Activated naive CD8-positive, alpha-beta T cell (primary cell): ENCODE results near the gene MAP2K4.

Experiments
- H3K27ac Mint-ChIP-seq: one replicate; pipeline ENCODE4 v1.8.0; 2021; ENCODE audit warnings: mixed read lengths
- H3K27me3 Mint-ChIP-seq: one replicate; pipeline ENCODE4 v1.8.0; 2021; ENCODE audit warnings: mixed read lengths
- H3K36me3 Mint-ChIP-seq: one replicate; pipeline ENCODE4 v1.8.0; 2021; ENCODE audit warnings: mixed read lengths
- H3K4me1 Mint-ChIP-seq: one replicate; pipeline ENCODE4 v1.8.0; 2021; ENCODE audit warnings: low read depth, mixed read lengths
- H3K4me3 Mint-ChIP-seq: one replicate; pipeline ENCODE4 v1.8.0; 2021; ENCODE audit warnings: mild to moderate bottlenecking, mixed read lengths
- H3K9me3 Mint-ChIP-seq: one replicate; pipeline ENCODE4 v1.8.0; 2021; ENCODE audit warnings: low read depth, mixed read lengths

Gene MAP2K4

DNA sequence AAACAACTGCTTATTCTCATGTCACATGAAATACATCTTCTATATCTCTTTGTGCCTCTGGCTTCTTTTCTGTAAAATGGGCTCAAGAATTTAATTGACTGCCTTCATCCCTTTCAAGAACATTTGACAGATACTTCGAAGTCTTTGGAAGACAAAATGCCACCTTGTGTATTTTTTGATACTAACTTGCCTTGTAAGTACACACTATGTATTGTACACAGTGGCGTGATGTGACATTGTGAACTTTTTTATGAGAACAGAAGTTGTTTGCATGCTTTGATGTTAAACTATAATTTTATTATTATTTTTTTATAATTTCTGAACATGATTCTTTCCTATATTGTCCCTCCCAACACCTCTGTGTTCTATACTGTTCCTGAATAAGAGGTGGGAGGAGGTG is 73.7 kb downstream of the MAP2K4 start:
- Mint-ChIP-seq H3K9me3 (no peaks in the 10 kb centered on the region), H3K4me3 (no peak overlapping the region), H3K36me3 (peaks cover 30% of the 10 kb centered on the region), H3K27ac (no peak overlapping the region), H3K27me3 (no peaks in the 10 kb centered on the region), H3K4me1 (peaks cover 10% of the 10 kb centered on the region)

DNA sequence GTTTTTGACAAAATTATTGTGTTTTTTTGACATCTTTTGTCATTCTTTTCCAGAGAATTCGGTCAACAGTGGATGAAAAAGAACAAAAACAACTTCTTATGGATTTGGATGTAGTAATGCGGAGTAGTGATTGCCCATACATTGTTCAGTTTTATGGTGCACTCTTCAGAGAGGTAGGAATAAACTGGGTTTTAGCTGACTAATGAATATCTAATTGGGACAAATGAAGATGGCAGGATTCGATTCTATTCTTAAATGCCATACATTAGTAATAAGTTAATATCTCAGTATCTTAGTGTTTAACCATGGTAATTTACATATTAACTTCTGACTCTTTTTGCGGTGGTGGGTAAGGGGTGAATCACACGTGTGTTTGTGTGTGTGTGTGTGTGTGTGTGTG is 74.8 kb downstream of the MAP2K4 start:
- no peaks in the 10 kb centered on the region for H3K27me3 Mint-ChIP-seq
- peaks cover 28% of the 10 kb centered on the region for H3K36me3 Mint-ChIP-seq
- no peaks in the 10 kb centered on the region for H3K9me3 Mint-ChIP-seq
- H3K4me1 Mint-ChIP-seq: peaks cover 7% of the 10 kb centered on the region
- no peak overlapping the region for H3K27ac Mint-ChIP-seq
- no peak overlapping the region for H3K4me3 Mint-ChIP-seq

DNA sequence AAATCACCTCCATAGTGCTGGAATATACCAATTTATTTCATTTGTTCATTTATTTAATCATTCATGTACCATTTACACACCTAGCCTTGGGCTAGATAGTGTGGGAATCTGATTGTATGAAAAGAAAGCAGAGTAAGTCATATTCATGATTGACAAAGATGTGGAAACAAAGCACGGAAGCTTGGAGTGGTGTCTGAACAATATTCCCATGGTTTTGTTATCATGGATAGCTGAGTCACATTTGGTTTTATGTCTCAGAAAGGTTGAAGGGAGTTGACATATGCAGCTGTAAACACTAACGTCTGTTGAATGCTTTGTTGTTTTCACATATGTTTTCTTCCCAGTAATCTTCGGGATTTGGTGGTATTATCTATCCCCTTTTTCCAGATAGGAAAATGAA is 76.6 kb downstream of the MAP2K4 start:
- no peaks in the 10 kb centered on the region for H3K27me3 Mint-ChIP-seq
- no peak overlapping the region for H3K27ac Mint-ChIP-seq
- H3K9me3 Mint-ChIP-seq: no peaks in the 10 kb centered on the region
- H3K4me1 Mint-ChIP-seq: peaks cover 6% of the 10 kb centered on the region
- H3K4me3 Mint-ChIP-seq: no peak overlapping the region
- peaks cover 31% of the 10 kb centered on the region for H3K36me3 Mint-ChIP-seq

DNA sequence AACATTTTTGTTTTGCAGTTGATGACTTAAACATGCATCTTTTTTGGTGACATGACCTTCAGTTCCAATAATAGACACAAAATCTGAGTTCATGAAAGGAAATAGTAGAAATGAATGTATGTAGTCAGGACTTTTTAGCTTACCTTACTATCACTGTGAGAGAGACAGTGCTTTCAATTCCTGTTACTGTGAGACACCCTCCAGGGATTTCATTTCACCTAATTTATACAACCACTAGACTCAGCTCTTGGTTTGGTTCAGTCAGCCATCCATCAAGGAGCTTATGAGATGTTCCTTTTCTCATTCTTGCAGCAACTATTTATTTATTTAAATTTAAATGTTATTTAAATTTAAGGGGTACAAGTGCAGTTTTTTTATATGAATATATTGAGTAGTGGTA is 77.9 kb downstream of the MAP2K4 start:
- Mint-ChIP-seq H3K36me3 (peaks cover 33% of the 10 kb centered on the region), H3K27me3 (no peaks in the 10 kb centered on the region), H3K4me3 (no peak overlapping the region), H3K4me1 (peaks cover 8% of the 10 kb centered on the region), H3K9me3 (no peaks in the 10 kb centered on the region), H3K27ac (no peak overlapping the region)

DNA sequence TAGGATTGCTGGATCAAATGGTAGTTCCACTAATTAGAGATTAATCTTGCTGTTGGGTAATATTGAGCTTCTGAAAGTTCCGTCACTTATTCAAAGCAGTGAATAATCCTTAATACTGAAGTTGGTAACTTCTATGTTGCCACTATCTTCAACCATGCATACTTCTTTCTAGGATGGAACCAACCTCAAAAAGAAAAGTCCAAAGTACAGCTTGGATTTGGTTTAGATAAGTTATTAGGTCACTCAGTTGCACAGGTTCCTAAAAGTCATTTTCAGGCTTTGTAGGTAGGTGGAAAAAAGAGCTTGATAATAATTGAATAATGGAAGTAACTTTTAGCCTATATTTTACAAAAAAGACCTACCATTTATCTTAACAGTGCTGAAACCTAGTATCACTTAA is 78.7 kb downstream of the MAP2K4 start:
- Mint-ChIP-seq H3K27ac (no peak overlapping the region), H3K36me3 (peaks cover 31% of the 10 kb centered on the region), H3K4me1 (peaks cover 11% of the 10 kb centered on the region), H3K9me3 (no peaks in the 10 kb centered on the region), H3K27me3 (no peaks in the 10 kb centered on the region), H3K4me3 (no peak overlapping the region)

DNA sequence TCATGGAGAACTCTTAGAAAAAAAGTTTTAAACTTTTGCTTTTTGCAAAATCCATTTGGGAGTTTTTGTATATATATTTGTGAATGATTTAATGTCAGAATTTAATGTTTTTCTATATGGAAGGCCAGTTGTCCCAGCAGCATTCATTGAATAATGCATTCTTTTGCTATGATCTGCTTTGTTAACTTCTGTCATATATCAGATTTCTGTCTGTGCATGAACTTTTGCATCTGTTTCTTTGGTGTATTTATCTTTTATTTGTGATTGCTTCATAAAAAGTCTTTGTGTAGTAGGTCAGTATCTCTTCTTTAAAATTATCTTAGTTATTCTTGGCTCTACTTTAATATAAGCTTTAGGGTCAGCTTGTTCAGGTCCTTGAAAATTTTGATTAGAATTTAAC is 84.2 kb downstream of the MAP2K4 start:
- peaks cover 18% of the 10 kb centered on the region for H3K36me3 Mint-ChIP-seq
- H3K4me1 Mint-ChIP-seq: peaks cover 16% of the 10 kb centered on the region
- H3K9me3 Mint-ChIP-seq: no peaks in the 10 kb centered on the region
- H3K27ac Mint-ChIP-seq: no peak overlapping the region
- H3K27me3 Mint-ChIP-seq: no peaks in the 10 kb centered on the region
- H3K4me3 Mint-ChIP-seq: no peak overlapping the region

DNA sequence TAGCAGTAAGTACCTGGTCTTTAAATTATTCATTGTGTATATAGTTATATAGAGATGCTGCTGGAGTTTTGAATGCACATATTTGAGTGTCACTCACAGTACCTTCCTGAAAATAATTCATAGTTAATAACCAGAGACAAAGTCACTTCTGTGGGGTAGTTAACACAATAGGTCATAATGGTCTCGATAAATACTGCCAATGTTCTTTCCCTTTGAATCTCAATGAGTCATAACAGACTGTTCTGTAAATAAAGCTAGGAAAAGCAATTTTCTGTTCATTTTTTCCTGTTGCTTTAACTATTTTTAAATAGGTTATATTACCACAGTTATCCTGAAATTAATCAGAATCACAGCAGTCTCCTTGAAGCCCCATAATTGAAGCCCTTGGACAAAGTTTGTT is 87.2 kb downstream of the MAP2K4 start:
- Mint-ChIP-seq H3K27ac (no peak overlapping the region), H3K27me3 (no peaks in the 10 kb centered on the region), H3K36me3 (peaks cover 17% of the 10 kb centered on the region), H3K9me3 (no peaks in the 10 kb centered on the region), H3K4me1 (peaks cover 12% of the 10 kb centered on the region), H3K4me3 (no peak overlapping the region)

DNA sequence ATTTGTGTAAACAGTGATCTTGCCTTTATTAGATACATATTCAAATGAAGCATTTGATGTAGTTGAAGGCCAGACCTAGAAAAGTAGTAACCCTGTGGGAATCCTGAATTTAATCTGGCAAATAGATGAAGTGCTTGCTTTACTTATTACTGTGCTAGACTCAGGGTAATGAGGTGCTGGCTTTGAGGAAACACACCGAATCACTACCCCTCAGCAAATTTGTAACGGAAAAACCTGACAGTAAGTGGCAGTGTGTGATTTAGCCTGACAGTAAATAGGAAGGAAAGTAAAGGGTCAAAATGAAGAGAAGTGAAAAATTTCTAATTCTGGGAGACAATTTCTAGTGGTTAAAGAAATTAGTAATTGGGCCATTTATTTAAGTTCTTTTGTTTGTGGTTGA is 90.2 kb downstream of the MAP2K4 start:
- Mint-ChIP-seq H3K4me1 (peaks cover 2% of the 10 kb centered on the region), H3K4me3 (no peak overlapping the region), H3K9me3 (no peaks in the 10 kb centered on the region), H3K27ac (no peak overlapping the region), H3K27me3 (no peaks in the 10 kb centered on the region), H3K36me3 (peaks cover 40% of the 10 kb centered on the region)

DNA sequence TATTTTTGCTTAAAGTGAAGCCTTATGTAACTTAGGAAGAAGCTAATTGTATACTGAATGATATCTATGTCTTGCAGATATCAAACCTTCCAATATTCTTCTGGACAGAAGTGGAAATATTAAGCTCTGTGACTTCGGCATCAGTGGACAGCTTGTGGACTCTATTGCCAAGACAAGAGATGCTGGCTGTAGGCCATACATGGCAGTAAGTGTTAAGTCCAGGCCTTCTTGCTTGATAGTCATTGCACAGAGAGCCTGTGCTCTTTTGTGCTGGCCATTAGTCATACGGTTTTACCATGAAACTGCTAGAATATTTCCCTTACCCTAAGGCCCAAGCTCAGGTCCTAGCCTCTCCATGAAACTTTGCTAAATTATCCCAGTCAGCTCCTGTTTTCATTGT is 92.5 kb downstream of the MAP2K4 start:
- H3K4me3 Mint-ChIP-seq: no peak overlapping the region
- H3K9me3 Mint-ChIP-seq: no peaks in the 10 kb centered on the region
- peaks cover 47% of the 10 kb centered on the region for H3K36me3 Mint-ChIP-seq
- H3K27ac Mint-ChIP-seq: no peak overlapping the region
- H3K27me3 Mint-ChIP-seq: no peaks in the 10 kb centered on the region
- no peaks in the 10 kb centered on the region for H3K4me1 Mint-ChIP-seq

DNA sequence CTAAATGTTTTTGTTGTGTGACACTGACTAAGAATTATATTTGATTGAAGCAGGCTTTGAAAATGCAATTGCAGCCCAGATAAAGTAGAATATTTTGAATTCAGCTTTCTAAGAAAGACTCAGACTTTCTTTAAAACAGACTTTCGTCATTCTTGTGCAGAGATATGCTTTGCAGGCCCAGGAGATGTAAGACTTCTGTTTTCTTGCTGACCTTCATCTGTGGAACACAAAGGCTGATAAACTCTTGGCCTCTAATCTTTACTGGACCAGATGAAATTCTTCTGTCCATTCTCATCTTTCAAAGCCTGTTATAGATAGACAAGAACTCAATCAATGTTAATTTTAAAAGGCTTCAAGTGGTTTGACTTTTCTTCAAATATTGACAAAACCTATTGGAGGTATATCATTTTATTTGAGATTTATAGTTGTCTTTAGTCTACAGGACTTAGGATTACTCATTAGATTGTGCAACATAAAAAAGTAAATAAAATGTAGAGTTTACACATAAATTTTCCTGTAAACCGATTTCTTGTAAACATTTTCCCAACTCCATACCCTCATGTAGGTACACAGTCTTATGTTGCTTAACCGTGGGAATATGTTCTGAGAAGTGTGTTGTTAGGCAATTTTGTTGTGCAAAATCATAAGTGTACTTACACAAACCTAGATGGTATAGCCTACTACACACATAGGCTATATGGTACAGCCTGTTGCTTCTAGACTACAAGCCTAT is 94.2 kb downstream of the MAP2K4 start:
- Mint-ChIP-seq H3K9me3 (no peaks in the 10 kb centered on the region), H3K36me3 (peaks cover 55% of the 10 kb centered on the region), H3K4me3 (no peak overlapping the region), H3K4me1 (no peaks in the 10 kb centered on the region), H3K27ac (no peak overlapping the region), H3K27me3 (no peaks in the 10 kb centered on the region)

DNA sequence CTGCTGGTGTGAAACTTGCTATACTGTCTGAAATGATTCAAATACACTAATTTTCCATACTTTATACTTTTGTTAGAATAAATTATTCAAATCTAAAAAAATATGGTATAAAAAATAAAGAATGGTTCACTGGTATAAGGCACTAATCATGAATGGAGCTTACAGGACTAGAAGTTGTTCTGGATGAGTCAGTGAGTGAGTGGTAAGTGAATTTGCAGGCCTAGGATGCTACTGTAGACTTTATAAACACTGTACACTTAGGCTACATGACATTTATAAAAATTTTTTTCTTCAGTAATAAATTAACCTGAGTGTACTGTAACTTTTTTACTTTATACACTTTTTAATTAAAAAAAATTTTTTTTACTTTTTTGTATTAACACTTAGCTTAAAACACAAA is 95.5 kb downstream of the MAP2K4 start:
- Mint-ChIP-seq H3K4me3 (no peak overlapping the region), H3K36me3 (peaks cover 53% of the 10 kb centered on the region), H3K9me3 (no peaks in the 10 kb centered on the region), H3K4me1 (no peaks in the 10 kb centered on the region), H3K27me3 (no peaks in the 10 kb centered on the region), H3K27ac (no peak overlapping the region)

DNA sequence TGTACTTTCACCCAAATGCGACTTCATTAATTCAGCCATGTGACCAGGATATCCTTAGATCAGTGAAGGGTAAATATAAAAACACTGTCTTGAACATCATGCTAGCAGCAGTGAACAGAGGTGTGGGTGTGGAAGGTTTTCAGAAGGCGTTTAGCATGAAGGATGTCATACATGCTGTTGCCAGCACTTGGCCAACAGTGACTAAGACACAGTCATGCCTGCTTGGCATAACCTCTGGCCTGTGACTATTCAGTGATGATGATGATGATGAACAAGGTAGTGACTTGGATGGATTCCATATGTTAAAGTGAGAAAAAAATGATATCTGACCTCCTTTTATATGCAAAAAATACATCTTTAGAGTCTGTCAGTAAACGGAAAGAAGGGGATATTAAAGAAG is 97.9 kb downstream of the MAP2K4 start:
- no peaks in the 10 kb centered on the region for H3K27me3 Mint-ChIP-seq
- H3K36me3 Mint-ChIP-seq: peaks cover 37% of the 10 kb centered on the region
- no peak overlapping the region for H3K4me3 Mint-ChIP-seq
- no peaks in the 10 kb centered on the region for H3K4me1 Mint-ChIP-seq
- H3K27ac Mint-ChIP-seq: no peak overlapping the region
- no peaks in the 10 kb centered on the region for H3K9me3 Mint-ChIP-seq

DNA sequence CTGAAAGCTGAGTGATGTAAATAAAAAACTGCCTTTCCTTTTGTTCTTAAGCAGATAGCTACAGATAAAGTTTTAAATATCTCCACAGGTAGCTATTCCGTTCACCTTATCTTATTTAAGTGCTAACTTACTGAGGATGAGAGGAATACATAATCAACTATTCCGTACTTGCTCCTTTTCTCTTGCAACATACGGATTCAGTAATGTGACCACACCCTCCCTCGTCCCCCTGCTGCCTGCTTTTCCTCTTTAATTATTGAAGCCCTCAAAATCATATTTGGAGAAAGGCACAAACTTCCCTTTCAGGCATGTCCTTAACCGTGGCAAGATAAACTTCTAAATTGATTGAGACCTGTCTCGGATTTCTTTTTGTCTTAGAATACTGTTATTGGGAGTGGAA is 101.4 kb downstream of the MAP2K4 start:
- no peaks in the 10 kb centered on the region for H3K27me3 Mint-ChIP-seq
- H3K27ac Mint-ChIP-seq: no peak overlapping the region
- peaks cover 38% of the 10 kb centered on the region for H3K36me3 Mint-ChIP-seq
- H3K4me3 Mint-ChIP-seq: no peak overlapping the region
- H3K4me1 Mint-ChIP-seq: no peaks in the 10 kb centered on the region
- no peaks in the 10 kb centered on the region for H3K9me3 Mint-ChIP-seq

DNA sequence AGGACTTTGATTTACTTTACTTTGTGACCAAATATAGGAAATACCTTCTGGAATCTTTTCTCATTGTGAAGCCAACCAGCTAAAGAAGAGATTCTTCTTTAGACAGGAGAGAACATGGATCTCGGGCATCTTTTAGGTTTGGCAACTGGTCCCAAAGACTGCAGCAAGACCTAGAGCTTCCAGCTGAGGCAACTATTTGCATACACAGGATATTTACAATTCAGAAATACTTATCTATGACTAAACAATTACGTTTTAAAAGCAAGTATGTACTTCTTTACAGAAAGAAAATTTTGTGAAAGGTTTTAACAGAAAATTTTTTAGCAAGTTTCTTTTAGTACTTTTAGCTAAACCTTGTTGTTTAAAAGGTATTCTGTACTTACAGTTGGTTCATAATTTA is 106.5 kb downstream of the MAP2K4 start:
- Mint-ChIP-seq H3K36me3 (peaks cover 43% of the 10 kb centered on the region), H3K9me3 (no peaks in the 10 kb centered on the region), H3K27ac (no peak overlapping the region), H3K4me3 (no peak overlapping the region), H3K27me3 (no peaks in the 10 kb centered on the region), H3K4me1 (no peaks in the 10 kb centered on the region)

DNA sequence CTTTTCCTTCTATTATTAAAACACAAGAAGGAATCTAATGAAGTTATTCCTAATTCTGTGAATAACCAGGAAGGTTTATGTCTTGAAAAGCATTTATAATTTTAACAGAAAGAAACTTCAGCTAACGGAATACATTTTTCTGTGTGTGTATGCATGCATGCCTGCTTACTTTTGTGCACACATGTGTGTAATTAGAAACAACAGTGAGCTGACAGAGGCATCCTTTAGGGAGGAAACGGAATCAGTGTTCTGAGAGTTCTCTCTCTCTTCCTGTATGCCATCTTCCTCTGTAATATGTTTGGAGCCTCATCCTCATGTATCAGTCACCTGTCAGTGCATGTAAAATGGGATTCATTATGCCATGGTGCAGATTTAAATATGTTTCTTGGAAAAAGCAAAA is 107.0 kb downstream of the MAP2K4 start:
- no peaks in the 10 kb centered on the region for H3K9me3 Mint-ChIP-seq
- H3K4me3 Mint-ChIP-seq: no peak overlapping the region
- no peaks in the 10 kb centered on the region for H3K27me3 Mint-ChIP-seq
- H3K36me3 Mint-ChIP-seq: peaks cover 48% of the 10 kb centered on the region
- H3K27ac Mint-ChIP-seq: no peak overlapping the region
- H3K4me1 Mint-ChIP-seq: no peaks in the 10 kb centered on the region

DNA sequence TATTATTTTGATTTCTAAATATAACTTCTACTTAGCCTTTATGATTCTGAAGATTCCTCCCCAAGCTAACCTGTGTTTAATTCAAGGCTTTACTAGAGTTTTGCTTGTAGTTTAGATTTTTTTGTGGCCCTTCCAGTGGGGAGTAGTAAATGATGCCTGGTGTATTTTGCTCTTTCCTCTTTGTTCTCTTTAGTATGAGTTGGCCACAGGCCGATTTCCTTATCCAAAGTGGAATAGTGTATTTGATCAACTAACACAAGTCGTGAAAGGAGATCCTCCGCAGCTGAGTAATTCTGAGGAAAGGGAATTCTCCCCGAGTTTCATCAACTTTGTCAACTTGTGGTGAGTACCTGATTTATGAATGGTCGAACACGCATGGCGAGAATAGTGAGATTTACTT is 108.3 kb downstream of the MAP2K4 start:
- H3K4me1 Mint-ChIP-seq: no peaks in the 10 kb centered on the region
- H3K9me3 Mint-ChIP-seq: no peaks in the 10 kb centered on the region
- H3K27ac Mint-ChIP-seq: no peak overlapping the region
- H3K4me3 Mint-ChIP-seq: no peak overlapping the region
- no peaks in the 10 kb centered on the region for H3K27me3 Mint-ChIP-seq
- H3K36me3 Mint-ChIP-seq: peaks cover 55% of the 10 kb centered on the region
